ENCODE measurements around the gene PRC1.

PRC1 gene

DNA sequence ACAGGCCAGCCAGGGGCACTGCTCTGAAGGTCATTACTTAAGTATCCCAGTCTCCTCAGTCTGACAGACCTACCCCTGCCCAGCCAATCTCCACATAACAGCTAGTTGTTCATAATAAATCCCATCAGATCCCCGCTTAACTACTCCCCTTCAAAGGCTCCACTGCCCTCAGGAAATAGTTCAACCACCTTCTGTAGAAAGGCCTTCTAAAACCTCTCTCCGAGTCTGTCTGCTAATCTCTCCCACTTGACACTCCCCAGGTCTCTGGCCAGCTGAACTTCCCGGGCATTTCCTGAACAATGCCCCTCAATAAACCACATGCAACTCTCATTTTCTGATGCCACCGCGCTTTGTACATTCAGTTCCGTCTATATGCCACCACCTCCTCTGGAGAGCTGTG is 6.0 kb downstream of the PRC1 start:
- no peak for DNase-seq

DNA sequence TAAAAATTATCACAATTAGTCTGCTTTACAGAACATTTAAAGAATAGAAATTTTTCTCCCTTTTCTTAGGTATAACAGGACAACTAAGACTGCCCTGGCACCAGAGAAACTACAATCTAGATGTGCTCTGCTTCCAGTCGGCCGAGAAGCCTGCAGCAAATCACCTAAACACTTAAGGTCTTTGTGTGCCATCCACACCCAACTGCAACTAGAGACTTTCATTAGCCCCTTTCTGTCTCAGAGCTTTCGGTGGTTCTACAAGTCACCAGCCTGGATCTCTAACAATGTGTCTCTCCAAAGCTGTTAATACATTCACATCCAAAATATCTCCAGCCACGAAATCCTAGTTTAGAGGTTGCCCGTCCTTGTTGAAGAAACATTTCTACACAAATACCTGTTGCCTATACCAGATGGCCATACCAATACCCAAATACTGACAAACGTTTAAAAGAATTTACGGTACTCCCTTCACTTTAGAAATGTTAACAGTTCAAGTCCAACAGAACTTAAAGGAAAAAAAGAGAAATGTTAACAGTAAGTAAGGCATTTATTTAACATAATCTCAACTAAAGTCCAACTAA is 6.7 kb downstream of the PRC1 start:
- no peak for DNase-seq

DNA sequence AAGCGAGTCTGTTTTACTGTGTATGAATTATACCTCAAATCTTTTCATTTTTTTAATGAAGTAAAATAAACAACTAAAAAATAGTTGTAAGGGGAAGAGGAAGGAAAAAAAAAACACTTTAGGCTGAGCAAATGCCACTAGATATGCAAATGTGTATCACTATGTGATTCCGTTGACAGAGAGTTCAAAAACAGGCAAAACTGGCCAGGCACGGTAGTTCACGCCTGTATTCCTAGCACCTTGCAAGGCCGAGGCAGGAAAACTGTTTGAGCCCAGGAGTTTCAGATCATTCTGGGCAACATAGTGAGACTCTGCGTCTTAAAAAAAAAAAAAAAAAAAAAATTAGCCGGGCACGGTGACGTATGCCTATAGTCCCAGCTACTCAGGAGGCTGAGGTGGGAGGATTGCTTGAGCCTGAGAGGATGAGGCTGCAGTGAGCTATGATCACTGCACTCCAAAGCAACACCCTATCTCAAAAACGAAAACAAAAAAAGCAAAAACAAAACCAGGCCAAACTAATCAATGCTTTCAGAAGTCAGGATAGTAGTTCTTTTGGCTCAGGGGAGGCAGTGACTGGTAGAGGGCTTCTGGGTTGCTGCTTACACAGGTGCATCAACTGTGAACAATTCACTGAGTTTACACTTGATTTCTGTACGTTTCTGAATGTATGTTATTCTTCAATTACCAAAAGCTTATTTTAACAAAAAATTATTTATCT is 7.4 kb downstream of the PRC1 start:
- DNase-seq = no peak

DNA sequence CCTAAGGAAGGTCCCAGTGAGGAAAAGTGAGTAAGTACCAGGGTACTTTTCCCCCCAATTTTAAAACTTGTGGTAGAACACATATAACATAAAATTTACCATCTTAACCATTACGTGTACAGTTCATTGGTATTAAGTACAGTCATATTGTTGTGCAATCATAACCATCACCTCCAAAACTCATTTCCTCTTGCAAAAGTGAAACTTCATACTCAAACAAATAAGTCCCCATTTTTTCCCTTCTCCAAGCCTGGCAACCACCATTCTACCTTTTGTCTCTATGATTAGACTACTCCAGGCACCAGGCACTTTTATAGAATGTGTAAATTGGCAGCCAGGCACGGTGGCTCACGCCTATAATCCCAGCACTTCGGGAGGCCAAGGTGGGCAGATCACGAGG is 12.2 kb downstream of the PRC1 start:
- no peak for DNase-seq

DNA sequence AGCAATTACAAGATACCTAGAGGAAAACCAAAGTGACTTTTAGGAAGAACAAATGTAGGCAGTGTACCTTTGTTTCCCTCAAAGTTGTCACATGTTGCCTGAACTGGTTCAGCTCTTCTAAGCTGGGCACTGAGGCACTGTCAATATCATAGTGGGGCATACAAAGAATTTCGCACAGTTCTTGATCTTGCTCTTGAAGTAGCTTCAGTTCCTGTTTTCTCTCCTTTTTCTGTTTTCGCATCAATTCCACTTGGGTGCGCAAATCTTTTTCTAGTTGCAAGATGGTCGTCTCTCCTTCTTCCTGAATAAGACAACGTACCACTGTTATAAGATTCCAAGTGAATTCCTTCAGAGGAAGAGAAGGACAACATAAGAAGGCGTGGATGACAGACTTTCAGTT is 12.7 kb downstream of the PRC1 start:
- DNase-seq = no peak

DNA sequence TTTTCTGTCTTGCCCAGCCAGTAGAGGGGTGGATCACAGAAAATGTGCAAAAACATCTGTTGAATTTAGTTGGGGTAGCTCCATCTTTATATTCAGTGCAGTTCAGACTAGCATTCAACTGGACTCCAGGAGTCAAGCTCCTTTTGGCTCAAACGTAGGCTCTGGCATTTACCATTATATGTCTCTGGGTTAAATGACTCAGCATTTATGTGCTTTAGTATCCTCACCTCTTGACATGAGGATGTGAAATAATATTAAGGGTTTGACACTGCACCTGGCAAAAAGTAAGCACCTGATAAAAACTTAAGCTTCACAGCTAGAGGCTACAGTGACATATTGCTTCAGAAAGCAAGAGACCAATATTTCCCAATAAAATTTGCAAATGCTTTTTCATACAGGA is 14.8 kb downstream of the PRC1 start:
- no peak for DNase-seq

DNA sequence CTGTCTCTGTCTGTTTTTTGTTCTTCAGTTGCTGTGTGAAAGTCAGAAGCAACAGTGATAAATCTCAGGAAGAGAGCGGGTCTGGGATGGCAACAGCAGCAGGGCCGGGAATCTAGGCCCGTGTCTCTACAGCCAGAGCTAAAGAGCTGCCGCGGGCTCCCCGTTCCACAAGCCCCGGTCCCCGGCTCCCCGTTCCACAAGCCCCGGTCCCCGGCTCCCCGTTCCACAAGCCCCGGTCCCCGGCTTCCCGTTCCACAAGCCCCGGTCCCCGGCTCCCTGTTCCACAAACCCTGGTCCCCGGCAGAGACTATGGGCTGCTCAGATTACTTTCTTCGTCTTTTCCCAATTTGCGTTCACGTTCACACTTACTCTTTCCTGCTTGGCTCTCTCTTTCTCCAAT is 20.1 kb downstream of the PRC1 start:
- no peak for DNase-seq

DNA sequence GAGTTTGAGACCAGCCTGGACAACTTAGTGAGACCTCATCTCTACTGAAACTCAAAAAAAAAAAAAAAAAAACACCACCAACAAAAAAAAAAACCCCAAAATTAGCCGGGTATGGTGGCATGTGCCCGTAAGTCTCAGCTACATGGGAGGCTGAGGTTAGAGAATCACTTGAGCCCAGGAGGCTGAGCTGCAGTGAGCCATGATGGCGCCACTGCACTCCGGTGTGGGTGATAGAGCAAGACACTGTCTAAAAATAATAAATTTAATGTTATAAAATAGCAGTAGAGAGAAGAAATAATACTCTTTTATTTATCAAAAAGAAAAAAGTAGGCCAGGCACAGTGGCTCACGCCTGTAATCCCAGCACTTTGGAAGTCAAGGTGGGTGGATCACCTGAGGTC is 22.2 kb downstream of the PRC1 start:
- no peak for DNase-seq

DNA sequence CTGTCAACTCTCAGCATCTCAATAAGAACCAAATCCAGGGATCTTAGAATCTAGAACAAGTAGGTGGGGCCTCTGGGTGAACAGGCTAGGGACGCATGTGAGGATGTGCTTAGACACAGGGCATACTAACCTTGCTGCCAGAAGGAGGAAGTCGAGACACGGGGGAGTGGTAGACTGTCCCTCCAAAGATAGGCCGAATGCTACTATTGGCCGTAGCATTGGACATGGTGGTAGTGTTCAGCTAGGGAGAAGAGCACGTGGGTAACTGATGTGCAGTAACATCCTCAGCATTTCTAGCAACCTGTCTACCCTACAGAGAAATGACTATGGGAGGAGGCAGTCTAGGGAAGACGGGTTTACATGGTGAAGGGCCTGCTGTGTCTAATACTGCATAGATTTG is 24.1 kb downstream of the PRC1 start:
- no peak for DNase-seq

DNA sequence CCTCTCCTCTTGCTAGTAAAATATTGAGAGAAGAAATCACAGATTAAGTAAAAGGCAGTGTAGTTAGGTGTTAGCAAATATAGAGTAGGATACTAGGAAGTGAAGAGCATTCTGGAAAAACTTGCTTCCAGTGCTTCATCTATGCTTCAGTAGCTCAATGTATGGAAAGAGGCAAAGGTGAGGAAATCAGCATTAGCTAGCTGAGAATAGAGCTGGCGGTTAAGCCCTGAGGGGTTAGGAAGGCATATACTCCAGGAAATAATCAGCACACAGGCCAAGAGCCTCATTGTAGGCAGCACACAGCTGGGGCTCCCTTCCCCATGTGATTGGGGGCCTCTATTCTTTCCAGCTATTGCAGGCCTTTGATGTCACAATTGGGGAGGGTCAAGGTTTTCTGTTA is 25.9 kb downstream of the PRC1 start:
- no peak for DNase-seq

DNA sequence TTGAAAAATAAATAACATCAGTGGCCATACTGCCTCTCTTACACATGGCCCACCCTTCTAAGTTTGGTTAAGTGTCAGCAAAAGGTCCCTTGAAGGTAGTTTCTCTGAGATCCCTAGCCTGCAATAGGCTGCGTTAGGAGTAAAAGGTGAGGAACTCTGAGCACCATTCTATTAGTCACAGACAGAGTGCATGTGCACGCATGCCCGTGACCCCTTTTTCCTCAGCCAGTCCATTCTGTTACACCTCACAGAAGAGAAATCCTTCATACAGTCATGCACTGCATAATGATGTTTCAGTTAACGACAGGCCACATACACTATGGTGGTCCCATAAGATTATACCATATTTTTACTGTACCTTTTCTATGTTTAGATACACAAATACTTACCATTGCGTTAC is 27.1 kb downstream of the PRC1 start:
- DNase-seq = no peak

DNA sequence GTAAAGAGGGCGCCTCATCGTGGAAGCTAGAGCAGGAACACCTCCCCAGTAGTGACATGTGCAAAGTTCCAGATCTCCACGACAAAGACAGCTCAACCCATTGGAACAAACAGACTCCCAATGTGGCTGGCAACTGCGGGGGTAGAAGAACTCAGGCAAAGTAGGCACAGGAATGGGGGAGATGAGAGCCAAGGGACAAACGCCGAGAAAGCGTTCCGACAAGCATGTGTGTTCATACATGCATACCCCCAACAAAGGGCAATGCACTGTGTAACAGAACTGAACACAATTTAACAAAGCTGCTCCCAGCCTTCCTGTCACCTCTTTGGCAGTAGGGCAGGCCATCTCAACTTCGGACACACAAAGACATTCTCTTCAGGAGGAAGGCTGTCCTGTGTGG is 28.1 kb downstream of the PRC1 start:
- no peak for DNase-seq

DNA sequence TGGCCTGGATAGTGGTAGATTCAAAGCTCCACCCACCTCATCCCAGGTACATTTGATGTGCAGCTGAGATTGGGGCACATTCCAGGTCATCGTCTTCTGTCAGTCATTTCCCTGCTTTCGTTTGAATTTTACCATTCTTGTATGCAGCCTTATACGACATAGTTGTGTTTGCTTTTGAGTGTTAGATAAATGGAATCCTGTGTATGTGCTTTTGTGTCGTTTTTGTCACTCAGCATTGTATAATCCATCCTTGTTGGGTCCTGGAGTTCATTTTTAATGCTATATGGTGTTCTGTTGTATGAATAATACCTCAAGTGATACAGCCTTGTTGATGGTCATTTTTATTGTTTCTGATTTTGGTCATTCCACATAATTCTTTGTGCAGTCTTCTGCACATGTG is 32.3 kb downstream of the PRC1 start:
- DNase-seq = no peak

DNA sequence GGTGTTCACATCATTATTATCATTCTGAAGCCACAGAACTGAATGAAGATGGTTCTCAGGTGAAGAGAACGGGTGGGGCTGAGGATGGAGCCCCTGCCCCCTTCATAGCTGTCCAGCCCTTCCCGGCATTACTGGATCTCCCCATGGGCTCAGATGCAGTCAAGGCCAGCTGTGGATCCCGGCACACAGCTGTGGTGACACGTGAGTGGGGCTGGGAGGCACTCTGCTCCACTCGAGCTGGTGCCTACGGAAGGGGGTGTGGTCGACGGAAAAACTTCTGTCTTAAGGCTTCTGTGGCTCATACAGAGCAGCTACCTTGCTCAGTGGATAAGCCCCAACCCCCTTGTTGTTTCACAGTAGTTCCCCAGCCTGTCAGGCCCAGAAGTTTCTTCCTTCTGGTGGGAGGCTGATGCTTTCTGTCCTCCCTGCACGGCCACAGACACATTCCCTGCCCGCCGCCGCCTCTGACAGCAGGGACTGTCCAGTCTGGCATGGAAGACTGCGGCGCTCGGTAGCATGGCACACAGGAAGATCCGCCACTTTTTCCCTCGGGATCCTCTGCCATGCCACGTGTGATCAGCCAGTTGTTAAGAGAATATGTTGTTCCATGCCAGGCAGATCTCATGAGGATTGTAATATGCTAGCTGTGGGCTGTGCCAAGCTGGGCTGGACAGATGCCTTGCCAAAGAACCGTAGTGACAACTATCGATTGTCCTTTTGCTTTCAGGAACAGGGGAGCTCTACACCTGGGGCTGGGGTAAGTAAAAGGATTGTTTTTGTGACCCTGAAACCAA is 33.8 kb downstream of the PRC1 start:
- no peak for DNase-seq

DNA sequence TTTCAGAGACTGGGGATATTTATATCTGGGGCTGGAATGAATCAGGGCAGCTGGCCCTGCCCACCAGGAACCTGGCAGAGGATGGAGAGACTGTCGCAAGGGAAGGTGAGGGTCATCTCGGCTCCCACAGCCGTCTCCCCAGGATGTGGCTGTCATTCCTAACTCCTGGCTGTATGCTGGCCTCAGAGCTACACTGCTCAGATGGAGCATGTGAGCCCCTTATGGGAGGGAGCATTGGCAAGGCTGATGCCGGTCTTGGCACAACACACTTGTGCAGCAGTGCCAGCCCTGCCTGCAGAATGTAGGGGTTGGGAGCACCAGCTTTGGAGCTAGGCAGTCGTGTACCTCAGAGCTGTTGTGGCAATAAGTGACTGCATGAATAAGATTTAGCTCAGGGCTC is 34.4 kb downstream of the PRC1 start:
- no peak for DNase-seq

DNA sequence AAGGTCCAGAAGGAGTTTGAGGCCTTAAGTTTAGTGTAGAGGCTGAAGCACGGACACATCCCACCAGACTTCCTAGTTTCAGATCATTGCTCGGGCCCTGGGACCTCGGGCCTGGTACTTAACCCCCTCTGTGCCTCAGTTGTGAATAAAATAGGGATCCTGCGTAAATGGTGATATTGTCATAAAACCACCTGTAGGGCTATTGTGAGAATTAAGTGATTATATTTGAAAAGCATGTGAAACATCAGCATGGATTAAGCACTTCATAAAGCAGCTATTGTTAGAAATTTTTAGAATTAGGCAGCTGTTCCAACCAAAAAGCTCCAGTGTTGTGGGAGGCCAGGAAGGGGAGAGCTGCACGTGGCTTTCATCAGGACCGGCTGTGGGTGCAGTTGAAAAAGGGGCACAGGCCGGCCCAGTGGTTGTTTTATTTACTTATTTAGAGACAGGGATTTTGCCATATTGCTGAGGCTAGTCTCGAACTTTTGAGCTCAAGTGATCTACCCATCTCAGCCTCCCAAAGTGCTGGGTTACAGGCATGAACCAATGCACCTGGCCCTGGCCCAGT is 35.2 kb downstream of the PRC1 start:
- no peak for DNase-seq

DNA sequence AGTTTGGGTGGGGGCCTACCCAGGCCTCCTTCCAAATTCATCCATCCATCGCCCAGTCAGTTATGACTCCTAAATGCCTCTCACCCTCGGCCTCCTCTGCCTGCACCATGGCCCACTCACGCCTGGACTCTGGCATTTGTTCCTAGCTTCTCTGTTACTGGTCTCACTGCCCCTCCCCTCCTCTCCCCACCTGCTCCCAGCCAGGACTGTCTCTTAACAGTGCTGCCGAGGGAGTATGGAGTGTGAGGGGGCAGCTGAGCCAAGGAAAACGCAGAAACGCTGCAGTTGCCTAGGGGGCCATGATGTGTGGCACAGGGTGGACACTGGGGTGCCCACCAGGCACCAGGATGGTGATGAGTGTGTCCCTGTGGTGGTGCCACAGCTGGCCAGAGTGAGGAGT is 36.5 kb downstream of the PRC1 start:
- DNase-seq = no peak

DNA sequence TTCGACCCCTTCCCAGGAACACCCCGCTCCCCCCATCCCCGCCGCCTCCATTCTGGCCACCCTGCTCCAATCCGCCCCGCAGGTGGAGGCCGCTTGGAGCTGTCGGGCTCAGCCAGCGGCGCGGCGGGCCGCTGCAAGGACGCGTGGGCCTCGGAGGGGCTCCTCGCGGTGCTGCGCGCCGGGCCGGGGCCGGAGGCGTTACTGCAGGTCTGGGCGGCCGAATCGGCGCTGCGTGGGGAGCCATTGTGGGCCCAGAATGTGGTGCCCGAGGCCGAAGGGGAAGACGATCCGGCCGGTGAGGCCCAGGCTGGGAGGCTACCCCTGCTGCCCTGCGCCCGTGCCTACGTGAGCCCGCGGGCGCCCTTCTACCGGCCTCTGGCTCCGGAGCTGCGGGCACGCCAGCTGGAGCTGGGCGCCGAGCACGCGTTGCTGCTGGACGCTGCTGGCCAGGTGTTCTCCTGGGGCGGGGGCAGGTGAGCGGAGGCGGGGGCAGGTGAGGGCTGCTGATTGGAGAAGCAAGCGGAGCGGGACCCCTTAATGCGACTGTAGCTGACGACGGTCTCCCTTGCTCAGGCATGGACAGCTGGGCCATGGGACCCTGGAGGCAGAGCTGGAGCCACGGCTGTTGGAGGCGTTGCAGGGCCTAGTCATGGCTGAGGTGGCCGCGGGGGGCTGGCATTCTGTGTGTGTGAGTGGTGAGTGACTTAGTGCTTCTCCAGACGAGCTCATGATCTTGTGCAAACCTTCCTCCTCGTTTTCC is 37.1 kb downstream of the PRC1 start:
- DNase-seq = no peak

DNA sequence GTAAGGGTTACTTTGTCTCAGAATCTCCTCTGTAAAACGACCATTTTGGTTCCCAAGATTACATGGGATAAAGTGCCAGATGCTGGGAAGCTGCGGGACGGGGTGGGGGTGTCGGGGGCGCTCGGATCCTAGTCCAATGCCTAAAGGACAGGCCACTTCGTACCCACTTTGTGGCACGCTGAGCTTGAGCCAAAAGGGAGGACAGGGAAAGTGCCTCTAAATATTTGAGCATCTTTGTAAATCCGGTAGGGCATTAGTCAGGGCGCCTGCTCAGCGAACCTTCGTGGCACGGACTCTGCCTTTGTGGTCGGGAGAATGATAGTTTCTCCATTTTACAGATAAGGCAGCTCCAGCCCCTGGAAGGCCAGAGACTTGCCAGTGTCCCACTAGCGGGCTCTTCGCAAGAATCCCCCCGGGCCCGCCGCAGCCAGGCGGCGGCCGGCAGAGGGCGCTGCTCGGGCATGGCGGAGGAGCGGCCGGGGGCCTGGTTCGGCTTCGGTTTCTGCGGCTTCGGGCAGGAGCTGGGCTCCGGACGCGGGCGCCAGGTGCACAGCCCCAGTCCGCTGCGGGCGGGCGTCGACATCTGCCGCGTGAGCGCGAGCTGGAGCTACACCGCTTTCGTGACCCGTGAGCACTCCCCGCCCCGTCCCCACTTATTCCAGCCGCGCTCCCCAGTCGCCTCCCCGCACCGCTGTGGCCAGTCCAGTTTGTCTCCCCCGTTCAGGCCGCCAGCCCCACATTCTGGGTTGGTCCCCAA is 37.9 kb downstream of the PRC1 start:
- DNase-seq = peak; percentile 28

DNA sequence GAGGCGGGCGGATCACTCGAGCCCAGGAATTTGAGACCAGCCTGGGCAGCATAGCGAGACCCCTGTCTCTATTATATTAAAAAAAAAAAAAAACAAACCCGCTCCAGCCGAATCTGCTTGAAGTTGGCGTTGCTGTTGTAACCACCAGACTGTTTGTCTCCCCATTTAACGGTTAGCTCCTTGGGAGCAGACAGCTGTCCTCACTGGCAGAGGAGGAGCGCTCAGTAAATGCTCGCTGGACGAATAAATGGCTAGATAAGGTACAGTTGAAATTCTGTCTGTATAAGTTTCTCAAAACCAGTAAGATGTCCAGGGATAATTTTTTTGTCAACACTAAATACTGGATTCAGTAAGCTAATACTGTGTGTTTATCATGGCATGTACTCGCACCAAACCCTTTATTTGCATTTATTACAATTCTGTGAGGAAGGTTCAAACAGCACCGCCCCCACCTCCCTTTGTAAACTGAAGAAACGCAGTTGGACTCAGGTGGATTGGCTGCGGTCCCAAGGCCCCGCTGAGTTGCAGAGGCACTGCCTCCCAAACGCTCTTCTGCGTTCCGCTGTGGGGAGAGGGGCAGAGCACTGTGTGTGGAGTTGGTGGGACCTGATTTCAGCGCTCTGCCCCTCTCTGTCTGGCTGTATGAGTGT is 38.6 kb downstream of the PRC1 start:
- no peak for DNase-seq

DNA sequence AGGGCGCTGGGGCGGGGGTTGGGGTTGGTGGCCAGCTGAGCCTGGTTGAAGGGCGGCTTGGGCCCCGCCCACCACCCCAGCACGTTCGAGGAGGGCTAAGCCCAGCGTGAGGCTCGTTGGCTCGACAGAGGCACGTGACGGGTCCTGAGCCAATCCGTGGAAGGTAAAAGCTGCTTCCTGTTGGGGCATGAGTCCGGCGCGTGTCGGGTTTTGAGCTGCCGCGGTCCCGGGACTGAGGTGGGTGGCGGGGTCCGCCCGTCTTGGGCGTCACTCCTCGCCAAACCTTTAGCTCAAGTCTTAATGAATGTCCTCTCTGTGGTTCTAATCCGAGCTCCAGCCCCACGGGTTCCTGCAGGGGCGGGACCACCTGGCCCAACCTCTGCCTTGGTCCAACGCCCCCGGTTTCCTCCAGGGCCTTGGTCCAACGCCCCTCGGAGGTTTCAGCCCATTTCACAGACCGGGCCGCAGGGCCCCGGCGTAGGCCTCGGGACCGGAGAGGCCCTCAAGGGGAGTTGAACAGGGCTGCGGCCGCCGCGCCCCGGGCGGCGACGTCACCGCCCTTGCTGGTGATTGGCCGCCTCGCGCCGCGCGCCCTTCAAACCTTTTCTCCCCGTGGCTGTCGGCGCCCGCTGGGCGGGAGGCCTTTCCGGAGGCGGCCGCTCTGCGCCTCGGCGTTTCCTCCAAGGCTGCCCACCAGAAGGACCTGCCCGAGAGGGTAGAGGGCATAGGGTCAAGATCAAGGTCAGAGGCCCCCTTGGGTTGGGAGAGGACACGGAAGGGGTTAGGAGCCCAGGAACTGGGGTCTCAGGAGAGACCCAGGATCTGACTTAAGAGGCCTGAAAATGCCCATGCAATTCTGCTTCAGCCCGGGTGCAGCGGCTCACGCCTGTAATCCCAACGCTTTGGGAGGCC is 39.4 kb downstream of the PRC1 start, which contains the start of gene RCCD1:
Gene RCCD1 (plus strand): TSS at position 173 of the 912 bp plus-strand sequence. CDS start 1,851 bp downstream, outside the sequence.
- DNase-seq = peak; percentile 70

Data from activated gamma-delta T cell (primary cell).